ENCODE measurements around the gene DCDC2B. TPM values are rescaled to one million over a fixed set of nuclear protein-coding genes. Genes with fewer than 3 reads are reported as not detected.

Gene DCDC2B
- total and polyA plus RNA-seq, 2 of the 13 experiments (the other 11 are each of a cell fraction or from before 2014, with no cell fraction given) = not detected

GRCh38 chr1:32179443-32180185, 29.3 kb upstream of the DCDC2B start, which contains the start of gene TXLNA (continued):
- TF ChIP-seq ZGPAT (CRISPR knock-in tag; IDR thresholded peaks at IDR 0.05) = peak; percentile 81
- TF ChIP-seq PAX8 (CRISPR knock-in tag; IDR thresholded peaks at IDR 0.05; ENCODE audit: borderline replicate concordance) = peak; percentile 62; the same call in 1 of the 2 replicates
- no peak for TF ChIP-seq ZNF30 (CRISPR knock-in tag; IDR thresholded peaks at IDR 0.05)
- TF ChIP-seq KLF9 (CRISPR knock-in tag; IDR thresholded peaks at IDR 0.05; ENCODE audit: low read depth) = no peak
- TF ChIP-seq CEBPZ (IDR thresholded peaks at IDR 0.05; ENCODE audit: low read length) = no peak
- no peak for TF ChIP-seq SP1 (IDR thresholded peaks at IDR 0.05)
- peak; percentile 16; the same call in 1 of the 2 replicates for TF ChIP-seq SP1 (CRISPR knock-in tag; IDR thresholded peaks at IDR 0.05)
- peak; percentile 64; the same call in 1 of the 2 replicates for TF ChIP-seq ZNF724P (CRISPR knock-in tag; IDR thresholded peaks at IDR 0.05; ENCODE audit: borderline replicate concordance)
- peak; percentile 37 for TF ChIP-seq JARID2 (CRISPR knock-in tag; IDR thresholded peaks at IDR 0.05; ENCODE audit: insufficient replicate concordance)
- peak; percentile 81 for TF ChIP-seq ZNF232 (CRISPR knock-in tag; IDR thresholded peaks at IDR 0.05; ENCODE audit: borderline replicate concordance)
- 0 out of 2 replicates have a peak, but pooled peaks have one; percentile 12 for TF ChIP-seq ZNF770 (CRISPR knock-in tag; IDR thresholded peaks at IDR 0.05)
- peak; percentile 87; the same call in 1 of the 2 replicates for TF ChIP-seq ETV5 (CRISPR knock-in tag; IDR thresholded peaks at IDR 0.05; ENCODE audit: borderline replicate concordance)
- no peak for TF ChIP-seq GLI4 (CRISPR knock-in tag; IDR thresholded peaks at IDR 0.05; ENCODE audit: borderline replicate concordance)
- 0 out of 2 replicates have a peak, but pooled peaks have one; percentile 84 for TF ChIP-seq ARHGAP35 (CRISPR knock-in tag; IDR thresholded peaks at IDR 0.05; ENCODE audit: borderline replicate concordance)
- TF ChIP-seq ZNF274 (CRISPR knock-in tag; IDR thresholded peaks at IDR 0.05) = peak; percentile 67; the same call in 1 of the 2 replicates
- peak; percentile 89; the same call in 1 of the 2 replicates for TF ChIP-seq ZNF790 (CRISPR knock-in tag; IDR thresholded peaks at IDR 0.05; ENCODE audit: borderline replicate concordance)
- peak; percentile 94 for TF ChIP-seq KDM2A (CRISPR knock-in tag; IDR thresholded peaks at IDR 0.05; ENCODE audit: borderline replicate concordance, low read depth)
- peak; percentile 69; the same call in 1 of the 2 replicates for TF ChIP-seq ZBTB4 (CRISPR knock-in tag; IDR thresholded peaks at IDR 0.05; ENCODE audit: borderline replicate concordance)
